ENCODE data around the gene RAET1E.
"Not testable (repeated sequence)": the region's sequence is repeated elsewhere in the genome, so short reads cannot be mapped to it uniquely, and the experiment has no call there.

The RAET1E gene

DNA sequence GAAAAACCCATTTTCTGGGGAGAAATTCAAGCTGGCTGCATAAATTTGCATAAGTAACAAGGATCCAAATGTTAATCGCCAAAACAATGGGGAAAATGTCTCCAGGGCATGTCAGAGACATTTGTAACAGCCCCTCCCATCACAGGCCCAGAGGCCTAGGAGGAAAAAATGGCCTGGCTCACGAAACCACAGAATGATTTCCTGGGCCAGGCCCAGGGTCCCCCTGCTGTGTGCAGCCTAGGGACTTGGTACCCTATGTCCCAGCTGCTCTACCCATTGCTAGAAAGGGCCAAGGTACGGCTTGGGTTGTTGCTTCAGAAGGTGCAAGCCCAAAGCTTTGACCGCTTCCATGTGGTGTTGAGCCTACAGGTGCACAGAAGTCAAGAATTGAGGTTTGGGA, 10.6 kb upstream of the RAET1E start:
- not testable (repeated sequence) for DNase-seq

GRCh38 chr6:149907317-149907716, 9.4 kb upstream of the RAET1E start:
- no peak for DNase-seq

DNA sequence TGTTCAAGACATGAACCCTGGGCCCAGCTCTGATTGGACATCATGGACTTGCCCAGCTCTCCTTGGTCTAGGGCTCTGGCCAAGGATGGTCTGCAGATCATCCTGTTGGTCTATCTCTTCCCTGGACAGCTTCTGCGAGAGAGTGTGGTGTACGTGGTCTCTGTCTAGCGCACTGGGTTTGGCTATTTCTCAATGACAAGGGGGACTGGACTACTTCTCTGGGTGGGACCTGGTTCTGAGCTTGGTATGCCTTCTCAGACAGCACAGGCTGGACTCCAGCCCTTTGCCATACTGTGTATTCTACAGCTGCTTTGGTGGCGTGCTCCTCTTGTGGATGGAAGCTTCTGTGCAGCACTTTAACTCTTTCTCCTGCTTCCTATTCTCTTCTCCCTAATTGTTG, 8.5 kb upstream of the RAET1E start:
- no peak for DNase-seq

GRCh38 chr6:149905911-149906371, 8.0 kb upstream of the RAET1E start:
- DNase-seq = no peak

DNA sequence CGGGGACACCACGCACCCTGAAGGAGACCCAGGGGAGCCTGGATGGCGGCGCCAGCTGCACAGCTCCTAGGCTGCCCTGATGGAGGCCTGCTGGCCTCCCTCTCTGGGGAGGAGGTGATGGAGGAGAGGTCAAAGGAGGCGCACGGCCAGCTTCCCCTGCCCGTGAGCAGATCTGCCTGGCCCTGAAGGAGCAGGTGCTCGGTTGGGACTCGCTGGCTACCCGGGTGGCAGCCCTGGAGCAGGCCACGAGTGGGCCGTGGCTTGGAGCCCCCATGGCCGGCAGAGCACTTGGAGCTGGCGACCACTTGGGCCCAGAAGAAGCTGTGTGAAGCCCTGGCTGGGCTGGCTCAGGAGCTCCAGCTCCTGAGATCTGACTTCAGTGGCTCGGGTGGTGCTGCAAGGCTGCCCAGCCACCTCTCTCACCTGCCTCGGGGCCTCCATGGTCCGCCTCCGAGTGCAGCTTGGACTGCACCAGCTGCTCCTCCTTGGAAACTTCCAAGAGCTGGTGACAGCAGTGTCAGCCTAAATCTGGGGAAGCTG, 7.5 kb upstream of the RAET1E start:
- no peak for DNase-seq

DNA sequence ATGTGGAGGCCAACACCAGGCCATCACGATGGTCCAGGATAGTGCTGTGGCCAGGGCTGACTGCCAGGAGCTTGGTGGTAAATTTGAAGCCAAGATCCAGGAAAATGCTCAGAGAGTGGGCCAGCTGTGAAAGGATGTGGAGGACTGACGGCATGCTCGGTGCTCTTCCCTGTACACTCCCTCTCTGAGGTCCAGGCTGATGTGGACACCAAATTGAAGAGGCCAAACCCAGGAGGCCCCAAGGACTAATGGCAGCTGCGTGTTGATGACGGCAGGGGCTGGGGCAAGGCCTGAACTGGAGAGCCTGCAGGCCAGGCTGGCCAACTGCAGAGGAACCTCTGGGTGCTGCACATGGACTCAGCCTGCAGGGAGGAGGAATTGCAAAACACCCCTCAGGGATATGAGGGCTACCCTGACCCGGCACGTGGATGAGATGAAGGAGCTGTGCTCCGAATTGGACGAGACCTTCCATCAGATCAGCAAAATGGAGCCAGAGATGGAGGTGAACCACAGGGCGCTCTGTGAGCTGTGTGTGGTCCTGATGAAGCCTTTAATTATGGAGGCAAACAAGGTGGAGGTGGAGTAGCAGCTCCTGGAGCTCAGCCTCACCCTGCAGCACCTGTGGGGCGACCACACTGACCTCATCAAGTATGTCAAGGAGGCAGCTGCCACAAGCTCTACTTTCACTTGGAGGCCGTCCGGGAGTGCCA, 6.9 kb upstream of the RAET1E start:
- no peak for DNase-seq

DNA sequence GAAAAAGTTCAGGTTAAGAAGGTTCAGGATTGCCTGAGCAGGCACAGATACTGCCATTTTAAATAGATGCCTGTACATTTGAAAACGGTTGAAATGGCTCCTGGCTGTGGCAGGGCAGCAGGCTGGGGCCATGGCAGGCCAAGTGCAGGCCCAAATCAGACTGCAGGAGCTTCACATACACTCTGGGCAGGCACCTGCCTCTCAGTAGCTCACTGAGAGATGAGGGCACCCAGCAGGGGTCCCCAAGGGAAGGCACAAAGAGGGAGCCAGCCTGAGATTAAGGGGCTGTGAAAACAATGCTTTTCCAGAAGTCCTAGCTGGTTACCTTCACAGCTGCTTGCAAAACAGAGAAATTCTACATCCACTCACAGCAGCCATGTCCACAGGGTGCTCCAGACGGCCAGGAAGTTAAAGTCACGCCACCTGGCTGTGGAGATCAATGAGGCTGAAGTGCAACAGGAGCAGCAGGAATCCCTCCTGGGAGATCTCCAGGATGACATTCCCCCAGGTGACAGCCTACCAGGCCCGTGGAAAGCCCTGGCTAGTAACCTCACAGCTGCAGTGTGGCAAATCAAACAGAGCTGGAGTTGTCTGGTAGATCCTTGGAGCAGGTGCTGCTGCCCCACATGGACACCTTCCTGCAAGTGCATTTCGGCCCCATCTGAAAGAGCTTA, 6.2 kb upstream of the RAET1E start:
- DNase-seq = no peak

DNA sequence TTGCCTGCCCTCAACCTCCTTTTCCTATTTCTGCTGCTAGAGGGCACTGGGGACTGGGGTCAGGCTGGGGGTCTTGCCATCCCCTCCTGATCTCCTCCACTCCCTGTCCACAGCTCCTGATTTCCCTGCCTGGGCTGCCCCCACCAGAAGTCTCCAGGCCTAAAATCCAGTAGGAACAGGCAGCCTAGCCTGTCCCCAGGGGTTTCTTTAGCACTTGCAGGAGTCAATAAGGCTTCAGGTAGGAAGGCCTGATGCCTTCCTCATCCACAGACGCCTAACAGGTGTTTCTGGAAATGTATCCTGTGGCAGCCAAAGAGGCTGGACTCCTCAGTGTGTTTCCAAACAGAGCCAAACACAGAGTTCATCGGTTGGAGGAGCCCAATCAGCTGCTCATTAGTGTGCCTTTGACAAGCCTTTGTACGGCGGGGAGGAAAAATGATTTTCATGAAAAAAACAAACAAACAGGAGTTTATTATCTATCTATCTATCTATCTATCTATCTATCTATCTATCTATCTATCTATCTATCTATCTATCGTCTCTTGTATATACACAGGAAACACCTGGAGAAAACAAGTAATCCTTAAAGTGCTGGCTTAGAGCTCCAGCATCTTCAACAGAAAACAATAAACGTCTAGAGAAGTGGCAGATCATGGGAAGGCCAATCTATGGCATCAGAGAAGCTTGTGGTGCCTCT, 3.7 kb upstream of the RAET1E start:
- DNase-seq = no peak

DNA sequence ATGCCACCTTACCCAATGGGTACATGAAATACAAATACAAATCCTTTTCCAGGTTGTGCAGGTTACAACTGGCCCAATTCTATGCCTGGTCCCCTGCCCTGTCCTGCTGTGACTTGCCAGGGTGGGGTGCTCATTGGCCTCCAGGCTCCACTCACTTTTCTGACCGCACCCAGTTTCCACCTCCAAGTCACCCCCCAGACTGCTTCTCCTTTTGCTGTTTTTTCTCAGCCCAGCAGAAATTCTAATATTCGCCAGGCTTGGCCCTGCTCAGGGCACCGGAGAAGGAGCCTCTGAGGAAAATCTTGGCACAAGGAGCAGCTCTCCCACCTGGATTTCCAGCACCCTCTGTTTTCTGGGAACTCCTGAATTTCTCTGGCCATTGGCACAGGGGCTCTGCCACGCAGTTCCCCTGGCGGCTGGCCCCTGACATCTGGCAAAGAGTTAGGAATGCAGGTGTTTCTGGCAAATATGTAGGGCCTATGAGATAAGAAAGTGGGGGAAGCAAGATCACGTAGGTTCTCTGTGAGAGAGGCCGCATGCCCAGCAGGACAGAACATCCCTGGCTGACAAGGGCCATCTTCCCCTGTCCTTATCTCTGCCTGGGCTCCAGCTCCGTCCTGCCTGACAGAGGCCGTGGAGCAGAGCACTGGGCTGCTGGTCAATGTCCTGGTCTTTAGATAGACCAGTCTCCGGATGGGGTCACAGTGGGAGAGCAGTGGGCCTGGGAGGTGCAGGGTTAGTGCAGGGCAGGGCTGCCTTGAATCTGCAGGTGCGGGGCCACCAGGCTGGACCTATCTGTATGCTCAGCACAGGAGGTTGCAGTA, 2.9 kb upstream of the RAET1E start:
- no peak for DNase-seq

DNA sequence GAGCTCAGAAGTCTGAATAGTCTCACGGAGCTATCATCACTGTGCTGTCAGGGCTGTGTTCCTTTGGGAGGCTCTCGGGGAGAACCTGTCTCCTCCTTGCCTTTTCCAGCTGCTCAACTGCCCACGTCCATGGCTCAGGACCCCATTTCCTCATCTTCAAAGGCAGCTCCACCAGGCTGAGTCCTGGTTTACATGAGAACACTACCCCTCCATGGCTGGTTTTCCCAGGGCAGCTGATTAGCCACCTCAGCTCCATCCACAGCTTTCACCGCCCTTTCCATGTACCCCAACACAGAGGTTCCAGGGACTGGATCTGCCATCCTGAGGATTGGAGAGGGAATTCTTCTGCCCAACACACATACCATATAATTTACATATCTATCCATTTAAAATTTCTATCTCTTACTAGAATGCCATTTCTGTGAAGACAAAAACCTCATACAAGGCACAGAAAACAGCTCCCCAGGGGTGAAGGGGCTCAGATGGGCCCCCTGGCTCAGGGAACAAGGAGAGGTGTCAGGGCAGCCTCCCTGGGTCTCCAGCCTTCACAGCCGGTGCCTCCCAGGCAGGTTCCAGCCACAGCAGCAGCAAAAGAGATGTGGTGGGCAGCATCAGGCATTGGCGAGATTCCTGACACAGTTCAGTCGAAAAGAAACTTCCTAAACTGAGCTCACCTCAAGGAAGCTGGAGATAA, 2.2 kb upstream of the RAET1E start:
- no peak for DNase-seq

DNA sequence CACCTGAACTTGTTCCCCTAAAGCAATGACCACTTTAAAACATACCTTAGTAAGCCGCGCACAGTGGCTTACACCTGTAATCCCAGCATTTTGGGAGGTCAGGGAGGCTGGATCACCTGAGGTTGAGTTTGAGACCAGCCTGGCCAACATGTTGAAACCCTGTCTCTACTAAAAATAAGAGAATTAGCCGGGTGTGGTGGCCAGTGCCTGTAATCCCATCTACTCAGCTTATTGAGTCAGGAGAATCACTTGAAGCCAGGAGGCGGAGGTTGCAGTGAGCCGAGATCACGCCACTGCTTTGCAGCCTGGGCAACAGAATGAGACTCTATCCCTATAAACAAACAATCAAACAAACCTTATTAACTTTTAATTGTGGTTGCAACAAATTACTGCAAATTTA, 1.6 kb upstream of the RAET1E start:
- no peak for DNase-seq

GRCh38 chr6:149898966-149899365, 1.1 kb upstream of the RAET1E start:
- no peak for DNase-seq

DNA sequence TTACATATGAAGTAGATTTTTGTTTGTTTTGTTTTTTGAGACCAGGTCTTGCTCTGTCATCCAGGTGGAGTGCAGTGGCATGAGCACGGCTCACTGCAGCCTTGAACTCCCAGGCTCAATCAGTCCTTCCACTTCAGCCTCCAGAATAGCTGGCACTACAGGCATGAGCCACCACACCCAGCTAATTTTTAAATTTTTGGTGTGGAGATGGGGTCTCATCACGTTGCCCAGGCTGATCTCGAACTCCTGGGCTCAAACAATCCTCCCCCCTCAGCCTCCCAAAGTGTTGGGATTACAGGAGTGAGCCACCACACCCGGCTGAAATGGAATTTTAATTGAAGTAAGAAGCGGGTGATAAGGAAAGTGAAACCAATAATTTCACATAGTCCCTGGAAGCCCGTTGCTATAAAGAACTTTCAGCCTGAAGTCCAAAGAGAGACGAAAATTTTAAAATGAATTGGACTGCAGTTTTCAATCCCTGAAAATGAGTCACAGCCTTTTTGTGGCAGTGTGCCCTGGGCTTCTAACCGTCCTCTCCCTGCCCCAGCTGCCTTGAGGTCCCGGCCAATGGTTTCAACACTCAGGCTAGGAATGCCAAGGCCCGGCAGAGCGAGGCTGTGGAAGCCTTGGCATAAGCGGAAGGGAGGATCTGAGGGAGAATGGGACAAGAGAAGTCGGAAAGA, 757 bp downstream of the RAET1E start:
- no peak for DNase-seq

DNA sequence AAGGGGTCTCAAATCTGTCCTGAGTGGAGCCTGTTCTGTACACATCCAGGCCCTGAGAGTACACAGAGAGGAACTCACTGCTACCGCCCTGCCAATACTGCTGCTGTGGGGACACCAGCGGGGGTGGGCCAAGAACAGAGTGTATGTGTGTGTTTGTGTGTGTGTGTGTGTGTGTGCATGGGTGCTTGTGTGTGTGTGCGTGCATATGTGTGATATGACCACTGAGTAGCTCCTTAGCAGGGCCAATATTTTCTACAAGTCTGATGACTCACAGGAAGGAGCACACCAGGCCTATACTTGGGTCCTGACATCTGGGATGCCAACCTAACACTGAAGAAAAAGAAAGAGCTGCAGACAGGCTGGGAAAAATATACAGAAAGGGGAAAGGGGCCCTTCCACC, 1.4 kb downstream of the RAET1E start:
- DNase-seq = no peak

DNA sequence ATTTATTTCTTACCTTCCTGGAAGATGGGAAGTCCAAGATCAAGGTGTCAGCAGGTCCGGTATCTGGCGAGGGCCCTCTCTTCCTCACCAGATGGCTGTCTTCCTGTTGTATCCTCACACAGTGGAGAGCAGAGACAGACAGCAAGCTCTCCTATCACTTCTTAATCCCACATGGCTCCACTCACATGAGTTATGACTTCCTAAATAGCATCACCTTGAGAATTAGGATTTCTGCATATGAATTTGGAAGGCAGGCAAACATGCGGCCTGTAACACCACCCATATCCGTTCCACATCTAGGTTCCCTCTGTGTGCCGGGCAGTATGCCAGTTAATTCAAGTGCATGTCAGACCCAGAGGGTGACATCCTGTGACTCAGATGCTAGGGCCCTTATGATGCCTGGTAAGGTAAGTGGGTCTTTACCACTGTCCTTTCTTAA, 2.1 kb downstream of the RAET1E start:
- peak; percentile 22 to 27 for DNase-seq

DNA sequence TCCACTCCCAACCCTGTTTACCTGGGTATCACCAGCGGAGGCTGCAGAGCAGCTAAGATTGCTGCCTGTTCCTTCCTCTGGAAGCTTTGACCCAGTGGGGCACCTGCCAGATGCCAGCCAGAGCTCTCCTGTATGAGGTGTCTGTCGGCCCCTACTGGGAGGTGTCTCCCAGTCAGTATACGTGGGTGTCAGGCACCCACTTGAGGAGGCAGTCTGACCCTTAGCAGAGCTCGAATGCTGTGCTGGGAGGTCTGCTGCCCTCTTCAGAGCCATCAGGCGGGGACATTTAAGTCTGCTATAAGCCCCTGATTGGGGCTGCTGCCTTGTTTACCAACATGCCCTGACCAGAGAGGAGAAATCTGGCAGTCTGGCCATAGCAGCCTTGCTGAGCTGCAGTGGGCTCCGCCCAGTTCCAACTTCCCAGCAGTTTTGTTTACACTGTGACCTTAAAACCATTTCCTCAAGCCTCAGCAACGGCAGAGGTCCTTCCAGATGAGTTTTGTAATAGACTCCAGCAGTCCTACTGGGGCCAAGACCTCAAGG, 2.8 kb downstream of the RAET1E start:
- no peak for DNase-seq

- not testable (repeated sequence) for DNase-seq
Measured at GRCh38 chr6:149891864-149892263, 6.0 kb downstream of the RAET1E start.

DNA sequence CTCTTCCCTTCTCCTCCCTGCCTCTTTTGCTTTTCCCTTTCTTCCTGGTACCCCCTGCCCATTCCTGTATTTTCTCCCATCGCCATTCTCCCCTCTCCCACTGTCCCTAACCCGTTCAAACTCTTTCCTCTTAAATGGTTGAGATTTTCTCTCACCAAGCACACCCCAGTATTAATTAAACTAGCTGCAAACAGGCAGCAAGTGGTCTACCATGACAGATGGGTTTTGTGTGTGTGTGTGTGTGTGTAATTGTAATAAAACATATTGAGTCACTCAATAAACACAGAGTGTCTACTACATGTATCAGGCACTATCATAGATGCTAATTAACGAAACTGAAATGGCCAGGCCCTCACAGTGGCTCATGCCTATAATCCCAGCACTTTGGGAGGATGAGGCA, 6.7 kb downstream of the RAET1E start:
- DNase-seq = no peak

DNA sequence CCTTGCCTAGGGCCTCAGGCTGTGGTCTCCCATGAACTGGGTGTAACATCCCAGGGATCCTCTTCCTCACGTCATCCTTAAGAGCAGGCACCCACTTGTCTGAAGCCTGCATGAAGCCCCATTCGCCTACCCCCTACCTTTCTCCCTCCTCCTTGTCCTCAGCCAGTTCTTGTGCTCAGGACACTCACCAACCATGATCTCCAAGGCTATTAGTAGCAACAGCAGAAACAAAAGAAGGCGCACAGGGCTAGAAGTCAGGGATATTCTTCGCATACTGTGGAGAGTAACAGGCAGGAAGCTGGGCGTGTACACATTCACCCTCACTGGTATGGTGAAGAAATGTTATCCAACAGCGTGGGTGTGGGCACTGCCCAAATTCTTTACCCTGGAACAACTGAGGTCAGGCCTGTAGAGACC, 7.3 kb downstream of the RAET1E start:
- no peak for DNase-seq

- DNase-seq = no peak
Measured at GRCh38 chr6:149889326-149889725, 8.6 kb downstream of the RAET1E start.

GRCh38 chr6:149888659-149889058, 9.3 kb downstream of the RAET1E start:
- DNase-seq = no peak
